DMS114 treated with DMSO at 0.1 percent for 48 hours (cell line): ENCODE data around the gene ASB9.
"Not testable (repeated sequence)": the region's sequence is repeated elsewhere in the genome, so short reads cannot be mapped to it uniquely, and the experiment has no call there.

Experiments used
- DNase-seq: peaks from one replicate; lab custom pipeline; 2025; ENCODE audit not compliant: unreplicated experiment; lab: John Stamatoyannopoulos, UW

The ASB9 gene, protein sequence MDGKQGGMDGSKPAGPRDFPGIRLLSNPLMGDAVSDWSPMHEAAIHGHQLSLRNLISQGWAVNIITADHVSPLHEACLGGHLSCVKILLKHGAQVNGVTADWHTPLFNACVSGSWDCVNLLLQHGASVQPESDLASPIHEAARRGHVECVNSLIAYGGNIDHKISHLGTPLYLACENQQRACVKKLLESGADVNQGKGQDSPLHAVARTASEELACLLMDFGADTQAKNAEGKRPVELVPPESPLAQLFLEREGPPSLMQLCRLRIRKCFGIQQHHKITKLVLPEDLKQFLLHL

DNA sequence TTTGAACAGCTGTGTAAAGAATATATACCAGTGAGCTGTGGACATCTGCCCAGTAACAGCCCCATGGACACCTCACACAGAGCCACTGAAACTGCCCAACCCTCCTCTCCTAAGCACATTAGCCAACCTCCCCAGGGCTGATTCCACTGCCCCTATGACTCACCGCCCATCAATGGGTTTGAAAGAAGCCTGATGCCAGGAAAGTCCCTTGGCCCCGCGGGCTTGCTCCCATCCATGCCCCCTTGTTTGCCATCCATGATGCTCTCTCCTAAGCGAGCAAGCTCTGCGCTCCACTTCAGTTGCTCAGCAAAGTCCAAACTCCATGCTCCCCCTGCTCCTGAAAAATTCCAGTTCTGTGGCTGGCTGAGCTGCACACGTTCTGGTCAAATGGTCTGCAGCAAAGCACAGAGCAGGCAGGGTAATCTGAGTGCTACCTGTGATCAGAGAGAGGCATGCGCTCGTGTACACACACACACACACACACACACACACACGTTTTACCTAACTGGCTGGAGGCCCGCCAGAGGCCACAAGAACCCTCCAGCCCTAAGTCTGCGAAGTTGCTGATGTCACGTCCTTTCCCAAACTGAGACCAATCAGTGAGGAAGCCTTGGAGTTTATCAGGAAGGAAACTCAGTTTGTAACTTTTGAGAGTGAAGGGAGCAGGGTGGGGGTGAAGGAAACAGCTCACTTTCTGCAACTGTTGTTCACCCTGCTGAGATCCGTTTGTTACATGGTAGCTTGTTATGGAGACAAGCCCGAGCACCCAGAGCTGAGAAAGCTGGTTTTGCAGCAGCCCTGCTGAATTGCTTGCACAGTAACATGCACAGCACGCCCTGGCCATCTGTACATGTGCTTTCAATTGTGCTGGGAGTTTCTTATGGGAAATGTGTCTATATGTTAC, at the start of gene ASB9:
Gene ASB9, minus strand, starts transcription at position 466 of the 904 bp plus-strand sequence. Its CDS starts 209 bp downstream, at position 257.
- DNase-seq: no peak

DNA sequence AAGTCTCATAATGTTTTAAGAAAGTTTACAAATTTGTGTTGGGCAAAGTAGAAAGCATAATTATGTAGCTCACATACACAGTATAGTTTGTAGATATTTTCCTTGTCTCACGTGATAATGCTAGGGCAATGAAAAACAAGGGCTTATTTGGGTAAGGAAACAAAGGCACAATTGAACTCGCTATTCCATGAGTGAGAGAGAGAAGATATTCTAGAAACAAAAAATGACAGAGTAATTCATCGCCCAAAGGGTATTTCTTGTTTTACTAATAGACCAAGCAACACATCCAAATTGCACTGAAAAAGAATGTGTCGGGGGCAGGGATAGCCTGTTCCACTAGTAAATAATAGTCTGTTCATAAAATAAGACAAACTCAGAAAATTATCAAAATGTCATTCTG, 49.2 kb upstream of the ASB9 start:
- DNase-seq: no peak

DNA sequence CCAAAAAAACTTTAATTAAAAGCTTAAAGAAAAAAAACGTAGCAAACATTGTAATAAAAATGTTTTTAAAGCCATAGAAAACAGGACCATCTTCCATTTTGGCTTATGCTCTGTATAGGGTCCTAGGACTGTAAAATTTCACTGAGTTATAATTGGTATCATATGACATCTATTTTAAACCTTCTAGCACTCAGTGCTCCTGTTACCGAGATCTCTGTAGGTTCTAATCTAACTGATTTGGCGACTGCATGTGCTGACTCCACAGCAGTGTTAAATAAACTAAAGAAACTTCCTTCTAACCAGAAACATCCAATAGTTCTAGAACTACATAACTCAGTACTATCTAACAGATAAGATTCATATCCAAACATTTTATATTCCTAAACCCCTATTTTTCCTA, 45.6 kb upstream of the ASB9 start, which contains the start of gene ASB11:
Gene ASB11, minus strand, starts transcription at position 132 of the 400 bp plus-strand sequence. Its CDS starts 35 bp downstream, at position 97.
- DNase-seq: no peak

DNA sequence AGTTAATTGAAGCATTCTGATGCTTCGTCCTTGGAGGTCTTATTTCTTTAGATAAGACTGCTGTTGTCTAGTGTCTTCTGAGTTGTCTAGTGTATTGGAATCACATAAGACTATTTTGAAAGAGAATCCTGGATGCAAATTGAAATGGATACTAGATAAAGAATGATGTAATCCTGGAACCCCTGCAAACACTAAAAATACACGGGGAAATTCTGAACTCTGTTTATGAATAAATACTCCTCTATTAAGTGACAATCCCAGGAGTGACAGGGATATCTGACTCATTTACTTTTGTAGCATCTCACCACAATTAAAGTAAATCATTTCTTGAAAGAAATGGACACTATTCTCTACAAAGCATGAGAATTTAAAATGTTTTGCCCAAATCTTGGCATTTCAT, 44.6 kb upstream of the ASB9 start:
- DNase-seq: no peak

DNA sequence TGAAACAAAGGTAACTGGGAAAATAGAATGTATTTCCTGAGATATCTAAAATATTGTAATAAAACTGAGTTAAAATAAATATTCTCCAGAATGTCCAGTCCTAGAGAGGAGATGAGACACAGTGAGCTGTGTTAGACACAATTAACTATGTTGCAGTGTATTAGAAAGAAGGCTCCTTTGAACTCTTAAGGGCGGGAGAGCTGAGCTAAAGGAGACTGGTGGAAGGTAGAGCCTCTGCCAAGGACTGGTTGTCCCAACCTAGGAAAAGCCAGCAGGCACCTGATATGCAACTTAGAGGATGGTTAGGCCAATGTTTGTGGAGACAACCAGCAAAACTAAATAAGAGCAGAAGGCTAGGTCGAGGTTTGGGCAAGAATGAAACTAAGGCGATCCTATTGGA, 41.2 kb upstream of the ASB9 start:
- no peak for DNase-seq

DNA sequence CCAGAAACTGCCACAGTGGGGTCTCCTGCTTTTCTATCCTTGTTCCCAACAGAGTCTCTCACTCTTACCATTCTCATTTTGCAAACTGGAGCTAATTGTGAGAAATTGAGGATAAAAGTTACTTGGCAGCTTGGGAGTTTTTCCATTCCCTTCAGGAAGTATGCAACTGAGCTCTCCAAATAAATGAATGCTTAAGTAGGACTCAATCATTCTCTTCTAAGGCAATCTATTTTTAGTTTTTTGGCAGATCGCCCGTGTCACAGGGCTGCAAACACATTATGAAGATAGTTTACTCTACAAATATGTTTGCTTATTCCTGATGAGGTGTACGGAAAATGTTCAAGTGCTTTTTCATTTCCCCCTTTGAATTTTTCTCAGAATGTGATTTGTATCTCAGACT, 40.2 kb upstream of the ASB9 start:
- DNase-seq: no peak

DNA sequence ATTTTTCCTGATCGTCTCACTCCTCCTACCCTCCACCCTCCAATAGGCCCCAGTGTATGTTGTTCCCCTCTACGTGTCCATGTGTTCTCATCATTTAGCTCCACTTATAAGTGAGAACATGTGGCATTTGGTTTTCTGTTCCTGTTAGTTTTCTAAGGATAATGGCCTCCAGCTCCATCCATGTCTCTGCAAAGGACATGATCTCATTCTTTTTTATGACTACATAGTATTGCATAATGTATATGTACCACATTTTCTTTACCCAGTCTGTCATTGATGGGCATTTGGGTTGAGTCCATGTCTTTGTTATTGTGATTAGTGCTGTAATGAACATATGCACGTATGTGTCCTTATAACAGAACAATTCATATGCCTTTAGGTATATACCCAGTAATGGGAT, 36.0 kb upstream of the ASB9 start:
- not testable (repeated sequence) for DNase-seq

DNA sequence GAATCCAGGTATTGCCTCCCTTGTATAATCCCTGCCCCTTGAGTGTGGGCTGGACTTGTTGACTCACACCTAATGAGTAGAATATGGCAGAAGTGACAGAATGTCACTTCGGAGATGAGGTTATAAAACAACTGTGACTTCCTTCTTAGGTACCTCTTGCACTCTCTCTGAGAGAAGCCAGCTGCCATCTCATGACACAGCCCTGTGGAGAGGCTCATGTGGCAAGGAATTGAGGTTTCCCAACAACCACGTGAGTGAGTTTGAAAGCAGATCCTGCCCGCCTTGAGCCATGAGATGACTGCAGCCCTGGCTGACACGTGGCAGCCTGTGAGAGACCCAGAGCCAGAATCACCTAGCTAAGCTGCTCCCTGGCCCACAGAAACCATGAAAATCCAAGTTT, 32.0 kb upstream of the ASB9 start:
- no peak for DNase-seq

DNA sequence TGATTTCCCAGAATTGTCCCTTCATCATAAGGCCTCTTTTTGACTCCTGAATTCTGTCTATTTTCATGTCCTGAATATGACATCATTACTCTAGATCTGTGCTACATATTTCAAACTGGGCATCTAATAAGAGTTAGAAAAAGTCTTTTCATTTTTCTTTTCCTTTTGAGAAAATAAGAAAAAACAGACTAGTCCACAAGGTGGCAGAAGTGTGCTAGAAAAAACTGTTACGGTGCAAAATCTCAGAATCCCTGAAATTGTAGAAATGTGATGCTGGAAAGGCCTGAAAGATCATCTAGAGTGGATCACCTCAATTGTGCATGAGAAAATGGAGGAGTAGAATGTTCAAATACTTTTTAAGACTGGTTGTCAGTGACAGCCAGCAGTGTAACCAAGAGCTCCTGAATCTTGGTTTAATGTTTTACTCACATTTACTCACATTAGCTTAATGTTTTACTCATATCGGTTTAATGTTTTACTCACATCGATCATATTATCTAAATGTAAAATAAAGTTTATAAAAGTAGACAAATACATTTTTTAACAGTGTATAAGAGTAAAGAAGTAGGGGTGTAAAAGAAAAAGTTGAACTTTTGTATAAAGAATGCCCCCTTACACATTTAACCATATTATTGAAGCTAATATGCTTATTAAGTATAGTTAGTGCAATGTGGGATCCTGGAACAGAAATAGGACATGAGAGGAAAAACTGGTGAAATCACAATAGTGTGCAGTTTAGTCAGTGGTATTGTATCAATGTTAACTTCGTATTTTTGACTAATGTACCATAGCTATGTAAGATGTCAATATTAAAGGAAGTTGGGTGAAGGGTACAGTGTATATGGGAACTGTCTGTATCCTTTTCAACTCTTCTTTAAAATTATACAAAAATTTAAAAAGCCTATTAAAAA, 30.3 kb upstream of the ASB9 start:
- DNase-seq: peak; percentile 2

DNA sequence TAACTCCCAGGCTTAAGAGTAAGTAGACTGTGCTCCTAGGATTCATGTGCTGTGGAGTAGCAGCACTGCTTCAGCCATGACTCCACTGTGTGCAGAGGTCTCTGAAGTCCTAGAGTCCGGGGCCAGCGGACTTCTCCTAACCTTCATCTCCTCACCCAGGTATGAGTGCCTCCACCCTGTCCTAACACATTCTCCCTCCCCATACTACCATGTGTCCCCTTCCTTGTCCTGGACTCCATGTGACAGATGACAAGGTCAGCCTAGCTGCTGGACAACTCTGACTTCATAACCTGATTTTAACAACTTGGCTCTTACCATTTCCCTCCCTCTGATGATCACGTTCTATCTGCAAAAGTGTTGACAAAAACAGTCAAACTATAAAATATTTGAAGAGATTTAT, 28.9 kb upstream of the ASB9 start:
- no peak for DNase-seq

DNA sequence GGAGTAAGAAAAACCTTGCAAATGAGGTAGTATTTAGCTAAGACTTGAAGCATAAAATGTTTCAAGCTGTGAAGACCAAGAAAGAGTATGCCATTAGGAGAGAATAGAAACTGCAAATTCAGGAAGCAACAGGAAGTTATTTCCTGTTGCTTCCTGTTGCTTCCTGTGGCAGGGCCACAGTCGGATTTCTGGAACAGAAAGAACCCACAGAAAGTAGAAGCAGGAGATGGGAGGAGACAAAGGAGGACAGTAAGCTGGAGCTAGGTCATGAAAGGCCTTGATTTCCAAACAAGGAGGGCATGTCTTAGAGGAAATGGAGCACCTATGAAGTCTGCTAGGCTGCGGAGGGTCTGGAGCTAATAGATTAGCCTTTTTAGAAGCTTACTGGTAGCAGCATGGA, 28.3 kb upstream of the ASB9 start:
- DNase-seq: no peak

DNA sequence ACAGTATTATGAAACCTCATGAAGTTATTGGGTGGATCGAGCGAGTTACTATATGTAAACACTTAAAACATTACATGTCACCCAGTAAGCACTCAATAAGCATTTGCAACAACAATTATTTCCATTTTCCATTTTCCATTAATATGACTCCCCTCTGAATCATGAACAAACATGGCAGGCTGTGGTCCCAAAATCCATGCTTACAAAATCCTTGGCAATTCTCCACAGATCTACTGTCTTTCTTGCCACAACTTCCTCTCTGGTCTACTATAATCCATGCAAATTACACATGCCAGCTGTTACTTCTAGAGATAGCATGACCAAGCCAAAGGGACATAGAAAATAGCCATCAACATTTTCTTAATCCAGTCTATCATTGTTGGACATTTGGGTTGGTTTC, 23.6 kb upstream of the ASB9 start:
- no peak for DNase-seq

DNA sequence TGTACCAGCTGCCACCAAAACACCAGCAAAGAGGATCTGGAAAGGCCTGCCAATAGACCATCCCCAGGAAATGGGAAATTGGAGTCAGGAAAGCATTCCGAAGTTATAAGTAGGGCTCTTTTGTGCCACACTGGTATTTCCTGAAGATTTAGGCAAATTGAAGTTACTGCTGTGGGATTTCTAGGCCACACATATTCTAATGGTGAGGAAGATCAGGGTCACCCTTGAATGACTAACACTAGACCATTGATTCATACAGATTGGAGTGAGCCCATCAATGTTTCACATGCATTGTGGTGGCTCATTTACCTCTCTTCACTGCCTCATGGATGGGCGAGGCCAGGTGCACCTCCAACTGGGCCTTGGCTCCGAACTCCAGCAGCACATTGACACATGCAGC, 23.0 kb upstream of the ASB9 start:
- DNase-seq: no peak

DNA sequence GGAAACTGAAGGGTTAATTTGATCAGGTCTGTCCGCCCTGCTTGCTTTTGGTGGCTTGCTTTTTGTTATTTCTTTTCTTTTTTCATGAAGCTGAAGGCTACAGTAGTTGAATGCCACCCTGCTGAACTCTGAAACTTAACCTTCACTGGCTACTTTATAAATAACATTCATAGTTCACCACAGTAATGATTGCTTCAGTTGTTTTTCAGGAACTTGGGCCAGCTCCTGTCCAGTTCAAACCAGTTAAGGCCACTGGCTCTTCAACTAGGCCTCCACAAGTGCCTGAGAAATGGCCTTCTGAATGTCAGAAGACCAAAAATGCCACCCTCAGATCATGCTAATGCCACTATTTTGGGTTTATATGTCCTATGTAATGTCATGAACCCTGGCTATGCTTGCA, 7.7 kb upstream of the ASB9 start:
- no peak for DNase-seq

DNA sequence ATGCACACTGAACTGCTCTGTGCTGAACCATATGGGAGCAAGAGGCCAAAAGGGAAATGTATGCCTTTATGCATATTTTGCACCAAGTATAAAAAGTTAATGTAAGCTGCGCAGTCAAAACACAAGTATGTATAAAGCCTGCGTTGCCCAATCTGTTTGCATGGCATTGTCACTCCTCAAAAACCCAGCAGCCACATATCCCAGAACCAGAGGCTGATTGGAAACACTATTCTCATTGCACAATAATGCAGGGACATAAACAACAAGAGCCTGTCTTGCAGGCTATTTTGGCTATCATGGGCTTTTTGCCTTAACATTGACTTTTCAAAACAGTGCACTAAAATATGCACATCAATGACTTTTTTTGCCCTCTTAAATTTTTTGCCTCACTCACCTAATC, 5.1 kb upstream of the ASB9 start:
- no peak for DNase-seq

DNA sequence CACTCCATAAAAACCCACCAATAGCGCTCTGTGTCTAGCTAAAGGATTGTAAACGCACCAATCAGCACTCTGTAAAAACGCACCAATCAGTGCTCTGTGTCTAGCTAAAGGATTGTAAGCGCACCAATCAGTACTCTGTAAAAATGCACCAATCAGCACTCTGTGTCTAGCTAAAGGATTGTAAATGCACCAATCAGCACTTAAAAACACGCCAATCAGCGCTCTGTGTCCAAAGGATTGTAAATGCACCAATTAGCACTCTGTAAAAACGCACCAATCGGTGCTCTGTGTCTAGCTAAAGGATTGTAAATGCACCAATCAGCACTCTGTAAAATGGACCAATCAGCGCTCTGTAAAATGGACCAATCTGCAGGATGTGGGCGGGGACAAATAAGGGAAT, 3.4 kb upstream of the ASB9 start:
- DNase-seq: not testable (repeated sequence)

DNA sequence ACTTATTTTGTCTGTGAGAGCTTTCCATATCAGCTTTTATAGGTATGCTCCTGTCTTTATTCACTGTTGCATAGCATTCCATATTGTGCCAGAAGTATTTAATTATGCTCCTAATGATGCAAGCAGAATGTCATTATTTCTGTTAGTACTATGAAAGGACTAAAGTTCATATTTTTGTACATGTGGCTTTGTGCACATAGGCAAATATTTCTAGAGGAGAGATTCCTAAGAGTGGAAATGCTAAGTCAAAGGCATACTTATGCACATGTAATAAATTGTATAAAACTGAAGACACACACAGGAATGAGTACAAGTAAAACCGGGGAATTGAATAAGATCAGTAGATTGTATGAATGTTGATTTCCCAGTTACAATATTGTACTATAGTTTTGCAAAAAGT, 1.9 kb upstream of the ASB9 start:
- DNase-seq: no peak

DNA sequence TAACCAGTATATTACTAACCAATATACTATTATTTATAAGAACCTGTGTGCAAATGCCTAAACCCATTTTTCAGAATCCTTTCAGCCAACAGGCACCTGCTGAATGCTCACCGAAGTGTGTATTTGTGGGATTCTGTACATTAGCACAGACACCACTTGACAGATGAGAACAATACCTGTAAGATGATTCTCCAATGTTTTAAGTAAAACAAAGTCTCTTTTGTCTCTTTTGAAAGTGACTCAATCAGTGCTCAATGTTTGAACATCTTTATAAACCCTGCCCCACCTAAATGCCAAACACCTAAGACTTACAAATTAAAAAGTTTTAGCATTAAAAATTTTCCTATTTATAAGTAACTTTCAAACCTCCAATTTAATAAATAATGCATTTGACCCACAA, 763 bp downstream of the ASB9 start:
- no peak for DNase-seq

DNA sequence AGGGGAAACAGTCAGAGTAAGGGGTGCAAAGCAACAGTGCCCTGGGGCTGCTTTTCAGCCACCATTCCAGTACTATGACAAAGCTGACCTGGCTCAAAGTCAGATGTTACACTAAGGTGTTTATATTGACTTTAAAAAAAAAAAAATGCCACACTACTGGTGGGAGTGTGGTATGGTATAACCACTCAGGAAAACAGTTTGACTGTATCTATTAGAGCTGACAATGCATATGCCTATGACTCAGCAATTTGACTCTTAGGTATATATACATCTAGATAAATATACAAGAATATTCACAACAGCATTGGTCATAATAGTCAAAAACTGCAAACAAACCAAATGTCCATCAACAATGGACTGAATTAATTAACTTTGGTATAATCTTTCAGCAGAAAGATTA, 15.0 kb downstream of the ASB9 start:
- DNase-seq: no peak

DNA sequence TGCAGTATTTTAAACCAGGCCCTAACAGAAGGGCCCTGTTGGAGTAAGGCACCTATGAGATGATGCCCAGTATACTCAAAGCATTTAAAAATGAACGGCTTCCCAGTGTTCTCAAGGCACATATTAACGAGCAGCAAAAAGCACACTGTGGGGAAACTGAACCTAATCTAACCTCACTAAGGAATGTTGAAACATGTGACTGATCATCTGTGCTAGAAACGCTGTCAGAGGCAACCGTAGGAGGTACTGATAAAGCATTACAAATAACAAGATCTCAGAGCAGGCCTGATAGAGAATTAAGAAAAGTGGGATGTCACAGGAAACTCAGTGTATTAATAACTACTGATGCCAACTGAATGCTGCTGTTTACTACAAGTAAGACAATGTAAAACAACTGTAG, 24.0 kb downstream of the ASB9 start:
- DNase-seq: no peak

DNA sequence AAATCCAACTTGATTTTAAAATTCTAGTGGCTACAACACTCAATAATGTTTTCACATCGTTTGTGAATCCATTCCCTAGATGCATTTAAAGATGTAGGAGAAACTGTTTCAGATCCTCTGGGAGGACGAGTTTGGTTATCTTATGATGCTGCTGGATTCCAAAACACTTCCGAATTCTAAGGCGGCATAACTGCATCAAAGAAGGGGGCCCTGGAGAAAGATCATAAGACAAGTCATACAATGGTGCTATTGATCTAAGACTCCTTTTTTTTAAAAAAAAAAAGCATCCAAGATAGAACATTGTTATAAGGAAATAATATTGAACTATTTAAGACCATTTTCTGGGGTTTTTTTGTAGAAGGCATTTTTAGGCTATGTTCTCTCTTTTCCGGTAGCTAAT, 25.5 kb downstream of the ASB9 start:
- DNase-seq: no peak
